T-helper 1 cell (primary cell): ENCODE data around the gene SHC1.
A peak's percentile ranks its signal among the peaks of the same experiment; 100 is the strongest.

Experiments used
- DNase-seq, 5 donors: peaks; one replicate each; pipeline ENCODE4 v3.0.0-alpha.2; 2012 to 2020

Gene SHC1

DNA sequence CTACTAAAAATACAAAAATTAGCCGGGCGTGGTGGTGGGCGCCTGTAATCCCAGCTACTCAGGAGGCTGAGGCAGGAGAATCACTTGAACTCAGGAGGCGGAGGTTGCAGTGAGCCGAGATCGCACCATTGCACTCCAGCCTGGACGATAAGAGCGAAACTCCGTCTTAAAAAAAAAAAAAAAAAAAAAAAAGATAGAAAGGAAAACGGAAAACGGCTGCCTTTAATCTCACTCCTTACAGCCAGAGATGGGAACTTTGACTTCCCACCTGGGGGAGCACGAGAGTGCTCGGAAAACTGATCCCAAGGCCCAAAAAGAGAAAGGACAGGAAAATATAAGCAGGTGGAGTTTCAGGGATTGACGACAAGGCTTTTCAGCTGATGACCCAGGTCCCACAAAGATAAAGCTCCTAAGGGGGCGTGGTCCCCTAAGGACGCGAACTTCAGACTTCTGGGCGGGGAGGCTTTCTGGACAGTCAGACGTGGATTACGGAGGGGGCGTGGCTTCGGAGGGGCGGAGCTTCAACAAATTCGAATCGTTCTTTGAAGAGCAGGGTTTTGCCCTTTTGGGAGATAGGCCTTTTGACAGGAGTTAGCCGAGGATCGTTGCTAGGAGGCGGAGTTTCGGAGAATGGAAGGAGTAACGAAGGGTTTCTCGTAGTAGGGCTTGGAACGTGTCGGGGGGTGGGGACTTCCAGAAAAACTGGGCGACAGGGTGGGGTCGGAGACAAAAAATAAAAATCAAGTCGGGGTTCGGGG, 3.0 kb upstream of the SHC1 start:
- peak; percentile 81 to 94 (median 91) for DNase-seq

DNA sequence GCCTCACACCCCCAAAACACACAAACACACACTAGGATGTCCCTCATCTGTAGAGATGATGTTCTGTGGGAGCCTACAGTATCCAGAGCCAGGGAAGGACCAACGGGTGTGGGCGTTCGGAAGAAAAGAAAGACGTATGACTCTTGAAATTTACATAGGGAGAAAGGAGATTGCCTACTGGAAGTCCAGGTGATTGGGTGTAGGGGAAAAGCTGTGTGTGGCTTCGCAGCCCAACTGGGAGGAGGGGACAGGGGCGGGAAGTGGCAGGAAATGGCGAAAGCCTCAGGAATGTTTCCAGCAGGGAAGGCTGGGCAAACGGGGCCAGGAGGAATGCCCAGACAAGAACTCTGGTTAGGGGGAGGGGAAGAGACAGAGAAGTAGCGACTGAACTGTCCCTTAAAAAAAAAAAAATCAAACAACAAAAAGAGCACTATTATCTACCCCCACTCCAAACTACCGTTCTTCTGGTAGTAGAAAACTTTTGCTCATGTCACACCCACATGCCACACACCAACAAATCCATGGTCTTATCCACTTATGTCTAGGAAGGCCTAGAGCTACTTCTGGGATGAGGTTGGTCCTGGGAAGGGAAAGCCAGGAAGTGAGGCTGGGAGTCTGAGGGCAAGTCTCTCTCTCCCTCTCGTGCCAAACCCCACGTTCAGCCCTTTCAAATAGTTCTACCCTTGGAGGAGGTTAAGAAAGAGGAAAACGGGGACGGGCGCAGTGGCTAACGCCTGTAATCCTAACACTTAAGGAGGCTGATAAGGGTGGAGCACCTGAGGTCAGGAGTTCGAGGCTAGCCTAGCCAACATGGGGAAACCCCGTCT, 2.2 kb upstream of the SHC1 start:
- DNase-seq: no peak

DNA sequence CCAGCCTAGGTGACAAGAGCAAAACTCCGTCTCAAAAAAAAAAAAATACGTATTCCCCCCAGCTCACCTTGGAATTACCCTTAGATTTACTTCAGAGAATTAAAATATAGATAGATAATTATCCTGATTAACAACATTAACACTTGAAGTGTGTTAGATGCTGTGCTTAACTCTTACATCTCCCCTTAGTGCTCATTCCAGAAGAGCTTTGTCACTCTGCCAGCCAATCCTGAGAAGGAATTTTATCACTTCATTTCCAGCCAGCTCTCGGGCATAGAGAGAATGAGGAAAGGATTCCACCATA, 1.6 kb upstream of the SHC1 start:
- no peak for DNase-seq

DNA sequence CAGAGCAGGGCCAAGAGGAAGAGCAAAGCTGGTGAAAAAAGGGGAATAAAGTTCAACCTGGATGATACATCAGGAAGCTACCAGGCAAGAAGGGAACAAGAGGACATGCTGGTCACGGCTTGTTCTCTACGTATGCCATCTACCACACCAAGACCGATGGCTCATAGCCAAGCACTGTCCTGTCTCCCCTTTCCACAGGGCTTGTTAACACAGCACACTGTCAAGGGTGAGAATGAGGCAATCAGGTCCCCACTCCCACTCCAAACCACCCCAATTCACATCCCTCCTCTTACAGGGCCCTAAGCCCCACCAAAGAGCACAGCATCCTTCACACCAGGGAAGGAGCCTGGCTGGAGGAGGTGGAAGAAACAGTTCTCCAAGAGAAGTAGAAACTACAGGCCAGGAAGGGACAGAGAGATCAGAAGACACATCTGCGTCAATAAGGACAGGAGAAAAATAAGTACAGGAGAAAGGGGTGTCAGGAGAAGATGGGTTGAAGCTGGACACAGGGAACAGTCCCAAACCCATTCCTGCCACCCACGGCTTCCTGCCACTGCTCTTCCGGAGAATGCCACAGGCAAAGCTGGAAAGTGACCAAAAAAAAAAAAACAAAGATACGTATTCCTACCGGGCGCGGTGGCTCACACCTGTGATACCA, 923 bp upstream of the SHC1 start:
- DNase-seq: no peak

DNA sequence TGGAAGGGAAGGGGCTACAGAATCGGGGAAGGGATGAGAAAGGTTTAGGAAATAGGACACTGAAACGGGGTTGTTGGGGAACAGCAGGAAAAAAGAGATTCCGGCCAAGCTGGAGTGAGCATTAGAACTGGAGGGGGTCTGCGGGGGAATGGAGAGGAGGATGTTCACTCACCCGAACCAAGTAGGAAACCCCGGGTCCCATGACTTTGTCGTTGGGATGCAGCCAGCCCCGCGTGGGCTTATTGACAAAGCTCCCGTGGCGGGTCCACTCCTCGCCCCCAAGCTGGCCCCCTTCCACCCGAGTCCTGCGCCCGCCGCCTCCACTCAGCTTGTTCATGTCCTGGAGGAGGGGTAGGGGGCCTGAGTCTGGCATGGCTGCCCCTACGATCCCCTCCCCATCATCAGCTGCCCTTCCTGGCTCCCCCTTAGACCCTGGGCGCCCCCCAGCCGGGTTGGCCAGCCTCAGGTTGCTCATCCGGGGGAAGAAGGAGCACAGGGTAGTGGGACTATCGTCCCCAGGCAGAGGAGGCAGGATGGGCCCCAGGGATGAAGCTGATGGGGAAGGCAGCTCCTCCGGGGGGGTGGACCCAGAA, 591 bp downstream of the SHC1 start:
- DNase-seq: no peak

DNA sequence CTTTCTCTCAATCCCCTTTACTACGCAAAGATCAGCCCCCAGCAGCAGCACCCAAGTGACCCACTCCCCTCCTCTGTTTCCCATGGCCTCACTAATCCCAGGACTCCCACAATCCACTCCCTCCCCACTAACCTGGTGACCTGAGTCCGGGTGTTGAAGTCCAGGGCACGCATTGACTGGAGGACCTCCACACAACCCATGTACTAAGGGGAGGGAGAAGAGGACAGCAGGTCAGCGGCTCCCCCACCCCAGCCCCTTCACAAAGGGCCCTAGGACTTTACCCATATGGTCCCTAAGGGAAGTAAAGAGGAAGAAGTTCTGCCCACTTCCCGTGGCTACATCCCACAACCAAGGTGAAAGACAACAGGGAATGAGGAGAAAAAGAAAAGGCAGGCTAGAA, 1.3 kb downstream of the SHC1 start:
- no peak for DNase-seq

DNA sequence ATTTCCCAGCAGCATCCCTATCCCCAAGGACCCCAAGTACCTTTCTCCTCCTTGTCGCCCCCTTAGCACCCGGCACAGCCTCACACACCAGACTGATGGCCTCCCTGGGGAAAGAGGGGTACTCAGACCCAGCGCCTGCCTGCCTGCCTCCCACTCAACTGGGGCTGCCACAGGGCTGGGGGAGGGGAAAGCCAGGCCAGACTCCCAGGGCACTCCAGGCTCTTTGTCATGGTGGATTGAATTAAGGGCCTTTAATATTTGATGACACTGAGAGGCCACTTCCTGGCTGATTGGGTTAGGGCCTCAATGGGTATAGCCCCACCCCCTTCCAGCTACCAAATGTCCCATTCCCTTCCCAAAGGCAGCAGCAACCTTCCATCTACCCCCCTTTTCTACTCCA, 1.8 kb downstream of the SHC1 start:
- DNase-seq: no peak

DNA sequence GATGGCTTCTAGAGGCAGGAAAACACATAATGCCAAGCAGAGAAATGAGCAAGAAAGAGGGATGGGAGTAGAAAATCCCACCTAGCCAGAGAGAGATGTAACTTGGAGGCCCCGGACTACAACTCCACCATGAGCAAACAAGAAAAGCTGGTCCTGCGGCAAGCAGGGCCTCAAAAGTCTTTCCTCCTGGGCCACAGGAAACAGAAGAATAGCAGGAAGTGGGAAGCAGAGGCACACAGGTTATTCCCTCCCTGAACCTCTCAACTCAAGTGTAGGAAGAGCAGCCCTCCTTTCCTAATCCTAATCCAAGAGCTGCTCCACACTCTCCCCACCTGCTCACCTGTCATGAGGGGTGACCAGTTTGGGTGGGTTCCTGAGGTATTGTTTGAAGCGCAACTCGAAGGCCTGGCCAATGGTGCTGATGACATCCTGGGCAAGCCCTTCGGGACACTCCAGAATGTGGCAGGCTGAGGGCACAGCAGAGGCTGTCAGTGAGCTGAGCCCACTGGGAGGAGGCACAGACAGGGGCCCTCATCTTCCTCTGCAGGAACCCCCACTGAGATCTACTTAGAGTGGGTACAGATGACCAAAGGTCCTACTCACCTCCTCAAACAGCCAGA, 3.1 kb downstream of the SHC1 start:
- no peak for DNase-seq

DNA sequence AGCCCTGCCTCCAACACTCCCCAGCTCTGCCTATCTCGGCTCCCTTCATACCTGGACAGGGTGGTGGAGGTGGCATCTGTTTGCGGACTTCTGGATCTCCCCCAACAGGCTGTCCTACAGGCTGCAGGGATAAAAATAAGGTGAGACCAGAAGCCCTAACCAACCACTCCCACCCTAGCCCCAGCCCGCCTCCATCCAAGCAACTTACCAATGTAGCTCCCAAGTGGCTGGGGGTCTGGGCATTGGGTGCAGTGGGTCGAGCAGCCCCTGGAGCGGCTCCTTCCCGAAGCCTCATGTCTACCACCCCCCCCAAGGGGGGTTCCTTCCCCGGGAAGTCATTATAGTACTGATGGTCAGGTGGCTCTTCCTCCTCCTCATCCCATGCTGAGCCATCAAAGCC, 4.4 kb downstream of the SHC1 start:
- no peak for DNase-seq

DNA sequence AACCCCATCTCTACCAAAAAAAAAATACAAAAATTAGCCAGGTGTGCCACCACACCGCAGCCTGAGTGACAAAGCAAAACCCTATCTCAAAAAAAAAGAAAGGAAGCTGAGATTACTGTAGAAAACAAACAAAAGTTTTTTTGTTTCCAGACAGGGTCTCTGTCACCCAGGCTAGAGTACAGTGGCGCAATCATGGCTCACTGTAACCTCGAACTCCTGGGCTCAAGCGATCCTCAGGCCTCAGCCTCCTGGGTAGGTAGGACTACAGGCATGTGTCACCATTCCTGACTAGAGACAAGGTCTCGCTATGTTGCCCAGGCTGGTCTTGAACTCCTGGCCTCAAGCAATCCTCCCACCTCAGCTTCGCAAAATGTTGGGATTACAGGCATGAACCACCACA, 6.2 kb downstream of the SHC1 start:
- DNase-seq: no peak

DNA sequence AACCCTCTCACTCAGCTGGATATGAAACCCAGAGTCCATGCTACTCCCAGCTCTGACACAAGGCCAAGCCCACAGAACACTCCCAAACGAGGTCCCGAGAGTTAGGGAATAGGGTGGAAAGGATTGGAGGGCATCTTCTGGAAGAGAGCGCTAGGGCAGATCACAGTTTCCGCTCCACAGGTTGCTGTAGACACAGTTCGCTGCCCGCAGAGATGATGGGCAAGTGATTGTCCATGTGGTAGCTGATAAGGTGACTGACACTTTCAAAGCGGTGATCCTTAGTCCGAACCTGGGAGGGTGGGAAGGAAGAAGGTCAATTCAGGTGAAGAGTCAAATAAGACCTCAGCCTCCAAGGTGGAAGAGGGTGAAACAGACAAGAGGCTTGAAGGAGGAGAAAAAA, 6.9 kb downstream of the SHC1 start:
- no peak for DNase-seq

DNA sequence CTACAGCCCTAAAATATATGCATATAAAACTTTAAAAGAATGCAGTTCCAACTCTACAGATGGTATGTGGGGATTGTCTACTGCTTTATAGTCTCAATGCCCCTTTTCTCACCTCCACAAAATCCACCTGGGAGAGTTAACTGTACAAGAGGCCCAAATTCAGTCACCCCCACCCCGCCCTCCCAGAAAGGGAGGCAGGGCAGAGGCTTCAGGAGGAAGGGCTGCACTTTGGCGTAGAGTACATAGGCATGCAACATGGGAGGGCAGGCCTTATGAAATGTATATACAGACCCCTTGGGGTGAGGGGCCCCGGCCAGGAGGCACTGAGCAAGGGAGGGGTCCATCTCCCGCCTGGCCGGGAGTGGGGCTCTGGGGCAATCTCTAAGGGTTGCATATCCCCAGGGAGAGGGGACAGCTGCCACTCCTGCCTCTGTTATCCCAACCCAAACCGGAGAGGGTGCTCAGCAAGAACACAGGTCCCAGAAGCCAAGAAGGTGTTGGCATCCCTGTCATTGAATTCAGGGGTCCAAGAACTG, 7.7 kb downstream of the SHC1 start:
- no peak for DNase-seq

DNA sequence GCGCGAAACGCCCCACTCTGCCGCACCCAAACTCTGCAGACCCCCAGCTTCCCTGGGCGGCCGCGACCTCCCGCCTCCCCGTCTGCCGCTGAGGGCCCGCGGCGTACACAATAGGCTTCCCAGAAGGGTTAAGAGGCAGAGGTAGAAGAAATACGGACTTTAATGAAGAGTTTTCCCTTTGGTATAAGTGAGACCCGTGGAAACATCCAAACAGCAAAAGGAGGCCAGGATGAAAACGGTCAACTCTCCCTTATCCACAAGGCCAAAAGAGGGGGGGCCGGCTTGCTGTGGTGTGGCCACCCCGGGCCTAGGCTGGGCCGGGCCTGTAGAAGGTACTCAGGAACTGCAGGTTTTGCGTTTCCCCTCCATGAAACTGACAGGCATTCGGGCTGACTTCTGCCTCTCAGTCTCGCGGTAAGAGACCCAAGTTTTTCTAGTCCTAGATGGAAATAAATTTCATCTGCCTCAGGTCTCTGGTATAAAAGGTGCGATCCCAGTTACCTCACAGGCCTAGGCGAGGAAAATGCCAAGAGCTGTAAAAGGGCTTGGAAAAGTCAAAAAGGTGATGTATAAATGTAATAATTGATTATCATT, 8.3 kb downstream of the SHC1 start:
- no peak for DNase-seq

DNA sequence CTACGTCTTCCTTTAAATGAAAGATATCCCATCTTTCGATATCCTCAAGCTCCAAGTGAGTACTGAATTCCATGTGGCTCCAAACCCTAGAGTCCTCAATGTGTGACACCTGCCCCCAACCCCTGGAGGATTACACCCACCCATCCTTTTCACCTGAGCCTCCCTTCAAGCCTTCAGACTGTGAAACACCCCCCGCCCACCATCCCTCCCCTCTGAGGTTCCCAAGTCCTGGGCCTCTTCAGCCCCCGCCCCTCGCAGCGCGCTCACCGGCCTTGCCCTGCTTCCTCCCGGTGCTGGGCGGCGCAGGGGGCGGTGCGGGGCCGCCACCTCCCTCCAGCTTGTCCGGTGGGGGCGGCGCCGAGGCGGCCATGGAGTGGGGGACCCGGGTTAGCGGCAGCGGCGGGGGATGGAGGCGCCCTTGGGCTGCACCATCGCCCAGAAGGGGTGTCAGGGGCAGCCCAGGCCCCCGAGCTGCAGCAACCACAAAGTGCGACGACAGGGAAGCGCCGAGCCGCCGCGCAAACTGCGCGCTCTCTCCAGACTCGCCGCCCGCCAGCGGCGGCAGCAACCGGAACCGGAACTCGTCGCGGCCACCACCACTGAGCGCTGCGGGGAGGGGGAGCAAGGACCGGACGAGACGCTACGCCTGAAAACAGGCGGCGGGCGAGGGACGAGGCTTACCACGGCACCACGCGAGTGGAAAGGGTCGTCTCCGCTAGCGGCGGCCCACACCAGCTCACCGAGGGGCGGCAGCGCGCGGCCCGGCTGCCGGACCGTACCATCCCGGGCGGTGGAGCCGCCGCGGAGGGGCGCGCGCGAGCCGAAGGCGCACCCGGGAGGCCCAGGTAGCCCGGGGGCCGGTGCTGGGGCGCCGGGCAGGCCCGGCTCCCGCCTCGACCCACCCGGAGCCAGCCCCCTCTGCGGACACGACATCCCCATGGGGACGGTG, 9.1 kb downstream of the SHC1 start, which contains the start of gene PYGO2:
TSS of gene PYGO2 (minus strand) at position 576 of the 949 bp plus-strand sequence. CDS start at position 370, 206 bp downstream.
- DNase-seq: peak; percentile 72 to 85 (median 76)

DNA sequence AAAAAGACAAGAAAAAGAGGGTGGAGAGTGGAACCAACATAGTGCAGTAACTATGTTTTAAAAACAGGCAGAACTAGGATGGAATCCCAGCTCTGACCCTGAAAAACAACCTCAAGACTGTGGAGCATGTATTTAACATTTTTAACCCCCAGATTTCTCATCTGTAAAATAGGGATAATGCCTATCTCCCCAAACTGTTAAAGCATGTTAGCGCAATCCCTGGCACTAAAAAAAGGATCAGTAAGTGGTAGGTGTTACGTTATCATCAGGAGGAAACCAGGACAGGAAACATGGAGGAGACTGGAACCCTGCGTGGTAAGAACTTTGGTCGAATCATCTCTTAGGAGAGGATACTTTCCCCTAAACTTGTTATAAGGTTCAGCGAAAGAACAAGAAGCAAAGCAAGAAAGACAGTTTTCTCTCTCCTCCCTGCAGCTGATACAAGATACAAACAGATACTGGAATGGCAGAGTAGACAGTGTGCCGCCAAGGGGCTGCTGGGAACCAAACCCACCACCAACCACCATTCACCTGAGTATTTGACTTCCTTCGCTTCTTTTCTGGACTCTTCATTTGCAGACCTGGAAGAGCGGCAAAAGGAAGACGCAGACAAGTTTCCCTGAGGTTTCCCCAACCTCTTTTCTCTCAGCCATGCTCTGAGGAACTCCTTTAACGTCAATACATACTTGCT, 10.0 kb downstream of the SHC1 start:
- DNase-seq: no peak

DNA sequence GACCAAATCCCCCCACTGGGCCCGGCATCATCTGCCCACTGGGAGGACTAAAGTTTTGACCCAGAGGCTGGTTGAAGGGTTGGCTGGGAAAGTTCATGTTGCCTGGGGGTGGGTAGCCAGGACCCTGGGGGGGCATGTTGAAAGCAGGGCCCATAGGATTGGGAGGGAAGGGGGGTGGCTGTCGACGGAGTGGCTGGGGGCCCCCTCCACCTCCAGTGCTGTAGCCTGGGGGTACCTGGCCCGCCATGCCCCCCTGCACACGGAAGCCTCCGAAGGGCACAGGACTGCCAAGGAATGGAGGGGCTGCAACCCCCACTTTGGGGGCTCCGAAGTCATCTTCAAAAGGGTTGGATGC, 11.1 kb downstream of the SHC1 start:
- no peak for DNase-seq

DNA sequence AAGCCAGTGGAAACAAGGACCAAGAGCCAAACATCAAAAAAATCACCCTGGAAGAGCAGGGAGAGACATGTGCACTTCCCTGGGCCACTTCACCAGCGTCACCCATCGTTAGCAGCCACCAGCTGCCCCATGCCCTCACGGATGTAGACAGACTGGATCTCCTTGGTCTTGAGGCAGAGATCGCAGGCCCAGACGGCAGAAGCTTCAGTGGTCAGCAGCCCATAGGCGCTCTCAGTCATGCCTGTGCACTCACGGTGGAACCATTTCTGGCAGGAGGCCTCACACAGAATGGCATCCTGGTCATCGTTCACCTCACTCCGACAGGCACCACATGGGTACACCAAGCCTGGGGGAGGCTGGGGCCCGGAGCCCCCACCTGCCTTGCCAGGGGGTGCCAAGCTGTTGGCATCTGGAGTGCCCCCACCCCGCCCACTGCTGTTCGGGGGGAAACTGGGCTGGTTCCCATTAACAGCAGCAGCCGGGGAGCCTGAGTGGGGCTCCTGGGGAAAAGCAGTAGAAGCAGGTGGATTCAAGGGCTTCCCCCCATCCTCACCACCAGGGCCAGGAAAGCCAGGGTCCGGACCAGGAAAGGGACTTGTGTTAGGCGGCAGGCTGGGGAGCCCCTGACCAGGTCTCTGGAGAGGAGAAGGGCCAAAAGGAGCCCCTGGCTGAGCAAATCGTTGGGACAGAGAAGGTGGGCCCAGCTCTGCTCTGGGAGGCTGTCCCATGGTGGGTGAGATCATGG, 11.7 kb downstream of the SHC1 start:
- DNase-seq: no peak

DNA sequence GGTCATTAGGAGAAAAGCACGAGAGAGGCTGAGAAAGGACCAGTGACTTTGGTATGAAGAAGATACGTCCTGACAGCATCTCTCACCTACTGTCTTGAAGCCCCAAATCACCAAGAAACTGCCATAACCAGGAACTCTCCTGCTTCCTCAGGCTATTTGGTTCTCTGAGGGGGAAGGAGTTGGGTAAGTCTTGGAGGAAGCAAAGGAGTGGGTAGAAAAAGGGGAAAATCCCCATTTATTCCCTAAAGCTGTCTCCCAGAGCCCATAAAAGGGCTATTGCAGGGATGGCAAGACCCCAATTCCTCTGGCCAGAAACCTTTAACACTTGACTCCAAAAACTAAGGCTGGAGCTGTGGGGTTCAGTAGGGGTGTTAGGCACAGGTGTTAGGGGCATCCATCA, 12.5 kb downstream of the SHC1 start:
- DNase-seq: no peak

DNA sequence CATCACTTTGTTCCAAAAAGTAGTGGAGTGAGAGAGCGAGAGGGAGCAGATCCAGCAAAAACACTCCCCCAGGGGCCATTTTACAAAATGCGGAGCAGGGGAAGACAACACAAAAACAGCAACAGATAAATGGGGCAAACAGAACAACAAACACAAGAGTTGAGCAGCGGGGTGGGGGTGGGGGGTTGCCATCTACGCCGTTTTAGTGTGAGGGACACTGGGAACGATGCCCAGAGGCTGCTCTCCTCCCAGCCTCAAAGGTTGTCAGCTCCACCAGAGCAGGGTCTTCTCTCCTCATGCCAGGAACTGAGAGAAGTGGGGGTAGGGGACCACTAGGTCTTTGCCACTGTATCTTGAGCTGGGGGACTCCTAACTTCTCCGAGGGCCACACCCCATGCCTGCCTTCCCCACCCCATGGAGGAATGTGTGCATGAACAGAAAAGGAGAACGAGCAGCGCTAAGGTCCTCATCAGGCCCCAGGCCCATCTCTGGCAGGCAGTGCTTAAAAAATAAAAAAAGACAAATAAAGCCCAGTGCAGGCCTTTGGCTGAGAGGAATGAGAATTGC, 13.4 kb downstream of the SHC1 start:
- no peak for DNase-seq
